ENCODE data around the gene RGS6. TPM values are rescaled to one million over a fixed set of nuclear protein-coding genes. Genes with fewer than 3 reads are reported as not detected.

Gene RGS6
- total and polyA plus RNA-seq, 4 experiments from 2014 or later, result 0.32 TPM; not detected in 3

DNA sequence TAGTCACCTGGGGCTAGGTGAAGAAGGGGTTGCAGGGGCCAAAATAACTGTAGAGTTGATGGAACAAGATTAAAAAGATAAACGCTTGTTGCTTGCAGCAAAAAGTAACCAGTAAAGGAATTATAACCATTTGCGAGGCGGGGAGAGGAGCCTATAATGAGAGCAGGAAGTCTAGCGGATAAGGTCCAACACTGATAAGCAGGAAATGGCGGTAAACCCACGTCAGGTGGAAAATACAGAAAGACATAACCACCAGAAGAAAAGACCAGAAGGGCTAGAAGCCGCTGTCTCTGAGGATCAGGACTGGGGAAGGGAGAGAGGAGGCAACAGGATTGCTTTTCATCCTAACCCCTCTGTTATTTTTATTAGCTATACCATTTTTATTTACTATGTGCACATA, 658.3 kb downstream of the RGS6 start:
- POLR2A ChIA-PET (ENCODE audit: partially characterized antibody), result no interaction called here
- H3K9me3 ChIP-seq (ENCODE audit: control insufficient read depth in 1 of 2, low read length in 2 of 2), result no peaks in the 10 kb centered on the region
- no peak overlapping the region for H3K27ac ChIP-seq (ENCODE audit: low read depth, low read length)
- peak overlapping the region; percentile 47 to 84 (median 66) for H3K4me3 Mint-ChIP-seq
- H3K4me1 Mint-ChIP-seq, result peaks cover 32 to 57% (median 46%) of the 10 kb centered on the region in 4 donors
- H3K27me3 Mint-ChIP-seq, result peaks cover 0 to 3% of the 10 kb centered on the region in 2 donors
- peak overlapping the region in 4 of 7 donors; percentile 3 to 53 (median 8) for H3K27ac Mint-ChIP-seq
- H3K4me1 ChIP-seq (ENCODE audit: insufficient read depth, low read length), result peaks cover 57% of the 10 kb centered on the region
- peaks cover 0 to 13% (median 2%) of the 10 kb centered on the region in 8 donors for H3K9me3 Mint-ChIP-seq
- H3K36me3 ChIP-seq (ENCODE audit: insufficient read depth, low read length), result no peaks in the 10 kb centered on the region
- peak; percentile 26 to 57 (median 31) for DNase-seq
- intact Hi-C loops (cut with micrococcal nuclease), result loop anchor here (1.0 to 5.0 kb wide), 3 partner anchors 53 to 302 kb away; partner anchors contain the start of gene DPF3
- CTCF ChIA-PET (ENCODE audit: partially characterized antibody), result no interaction called here
- peaks cover 0 to 6% of the 10 kb centered on the region in 2 donors for H3K36me3 Mint-ChIP-seq
- H3K4me3 ChIP-seq (ENCODE audit: low read length in 2 of 2), result no peak overlapping the region
- H3K27me3 ChIP-seq (ENCODE audit: insufficient read depth, low read length), result no peaks in the 10 kb centered on the region

GRCh38 chr14:72591391-72591790, 659.2 kb downstream of the RGS6 start:
- intact Hi-C loops (cut with micrococcal nuclease), result loop anchor here (5.0 kb wide), 2 partner anchors 54 to 301 kb away; partner anchors contain the start of gene DPF3
- Histone ChIP-seq H3K4me1 (ENCODE audit: insufficient read depth, low read length) (peaks cover 60% of the 10 kb centered on the region), H3K9me3 (ENCODE audit: control insufficient read depth in 1 of 2, low read length in 2 of 2) (no peaks in the 10 kb centered on the region), H3K27ac (ENCODE audit: low read depth, low read length) (no peak overlapping the region), H3K27me3 (ENCODE audit: insufficient read depth, low read length) (no peaks in the 10 kb centered on the region), H3K4me3 (ENCODE audit: low read length in 2 of 2) (no peak overlapping the region), H3K36me3 (ENCODE audit: insufficient read depth, low read length) (no peaks in the 10 kb centered on the region)
- Mint-ChIP-seq H3K27ac (no peak overlapping the region), H3K4me3 (peak overlapping the region in 3 of 8 donors; percentile 15 to 32 (median 26)), H3K27me3 (peaks cover 0 to 3% of the 10 kb centered on the region in 2 donors), H3K36me3 (no peaks in the 10 kb centered on the region), H3K9me3 (peaks cover 0 to 9% (median 2%) of the 10 kb centered on the region in 8 donors), H3K4me1 (peaks cover 37 to 65% (median 52%) of the 10 kb centered on the region in 4 donors)
- no peak for DNase-seq
- POLR2A ChIA-PET (ENCODE audit: partially characterized antibody), result no interaction called here
- CTCF ChIA-PET (ENCODE audit: partially characterized antibody), result no interaction called here

DNA sequence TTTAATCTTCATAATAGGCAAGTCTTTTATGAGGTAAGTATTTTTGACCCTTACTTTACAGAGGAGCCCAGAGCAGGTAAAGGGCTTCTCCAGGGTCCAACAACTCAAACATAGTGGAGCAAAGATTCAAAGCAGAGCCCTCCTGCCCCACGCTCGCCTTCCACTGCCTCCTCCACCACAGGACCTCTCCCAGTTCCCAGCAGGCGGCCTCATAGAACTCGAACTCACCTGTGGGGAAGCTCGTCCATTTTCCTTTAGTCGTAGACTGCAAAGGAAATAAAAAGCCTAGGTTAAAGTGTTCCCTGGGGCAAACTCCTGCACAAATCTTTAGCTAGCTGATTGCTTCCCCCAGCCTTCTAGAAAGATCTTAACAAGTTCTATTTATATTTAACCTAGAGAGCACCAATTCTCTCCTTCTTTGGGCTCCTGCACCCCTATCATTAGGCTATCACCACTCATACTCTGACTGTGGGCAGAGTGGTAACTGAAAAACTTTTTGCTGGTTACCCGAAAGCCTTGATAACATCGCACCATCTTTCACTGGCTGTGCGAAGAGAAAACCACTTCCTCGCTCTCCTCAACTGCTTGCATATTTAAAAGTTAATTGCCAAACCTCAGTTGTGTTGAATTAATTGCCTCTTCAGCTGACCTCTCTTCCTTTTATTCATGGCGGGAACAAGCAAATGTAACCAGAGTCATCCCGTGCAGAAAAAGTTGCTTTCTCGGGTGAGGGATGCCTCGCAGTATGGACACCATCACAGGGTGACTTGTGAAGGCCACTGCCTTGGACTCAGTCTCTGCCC, 662.1 kb downstream of the RGS6 start:
- intact Hi-C loops (cut with micrococcal nuclease), result loop anchor here (2.0 to 5.0 kb wide), 3 partner anchors 57 to 298 kb away; partner anchors contain the start of gene DPF3

DNA sequence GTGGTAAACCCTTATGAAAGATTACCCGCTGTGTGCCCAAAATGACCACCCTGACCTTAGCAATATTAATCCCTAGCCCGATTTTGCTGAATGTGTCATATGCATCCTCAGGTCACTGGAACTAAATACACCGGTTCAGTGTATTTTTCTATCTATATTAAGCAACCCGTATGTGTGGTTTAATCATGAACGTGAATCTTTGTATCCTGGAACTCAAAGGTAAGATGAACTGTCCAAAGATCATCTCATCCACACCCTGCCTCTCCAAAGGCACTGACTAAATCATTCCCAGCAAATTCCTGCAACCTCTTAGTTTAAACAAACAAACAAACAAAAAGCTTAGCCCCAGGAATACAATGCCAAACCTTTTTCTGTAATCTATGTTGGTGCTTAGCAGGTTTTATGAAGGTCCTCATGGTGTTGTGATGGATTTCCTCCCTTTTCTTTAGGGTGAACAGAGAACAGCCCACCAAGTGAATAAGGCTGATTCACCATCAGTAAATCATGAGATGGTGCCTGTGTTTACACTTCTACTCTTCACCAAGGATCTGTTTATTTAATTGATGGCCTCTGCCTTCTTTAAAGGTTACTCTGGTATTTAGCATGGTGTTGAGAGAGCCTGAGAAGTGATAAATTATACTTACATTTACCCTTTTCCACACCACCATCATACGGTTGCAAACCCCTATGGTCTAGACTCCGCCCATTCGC, 663.1 kb downstream of the RGS6 start:
- ChIA-PET CTCF (ENCODE audit: partially characterized antibody) (no interaction called here), POLR2A (ENCODE audit: partially characterized antibody) (no interaction called here)
- Mint-ChIP-seq H3K4me1 (peaks cover 35 to 60% (median 47%) of the 10 kb centered on the region in 4 donors), H3K27me3 (peaks cover 1 to 4% of the 10 kb centered on the region in 2 donors), H3K36me3 (no peaks in the 10 kb centered on the region), H3K4me3 (peak overlapping the region in 4 of 8 donors; percentile 58 to 78 (median 66)), H3K27ac (peak overlapping the region in 1 of 7 donors; percentile 54), H3K9me3 (peaks cover 0 to 2% (median 0%) of the 10 kb centered on the region in 8 donors)
- intact Hi-C loops (cut with micrococcal nuclease), result loop anchor here (2.0 kb wide), 1 partner anchor 77 kb away; no protein-coding TSS in a partner anchor
- H3K4me3 ChIP-seq (ENCODE audit: low read length in 2 of 2), result no peak overlapping the region
- H3K9me3 ChIP-seq (ENCODE audit: control insufficient read depth in 1 of 2, low read length in 2 of 2), result no peaks in the 10 kb centered on the region
- DNase-seq, result no peak
- H3K4me1 ChIP-seq (ENCODE audit: insufficient read depth, low read length), result peaks cover 56% of the 10 kb centered on the region
- H3K27ac ChIP-seq (ENCODE audit: low read depth, low read length), result no peak overlapping the region
- H3K36me3 ChIP-seq (ENCODE audit: insufficient read depth, low read length), result no peaks in the 10 kb centered on the region
- no peaks in the 10 kb centered on the region for H3K27me3 ChIP-seq (ENCODE audit: insufficient read depth, low read length)

More for the DNA sequence above, 662.1 kb downstream of the RGS6 start:
- Histone ChIP-seq H3K36me3 (ENCODE audit: insufficient read depth, low read length) (no peaks in the 10 kb centered on the region), H3K4me3 (ENCODE audit: low read length in 2 of 2) (no peak overlapping the region), H3K9me3 (ENCODE audit: control insufficient read depth in 1 of 2, low read length in 2 of 2) (no peaks in the 10 kb centered on the region), H3K4me1 (ENCODE audit: insufficient read depth, low read length) (peaks cover 60% of the 10 kb centered on the region), H3K27me3 (ENCODE audit: insufficient read depth, low read length) (no peaks in the 10 kb centered on the region), H3K27ac (ENCODE audit: low read depth, low read length) (no peak overlapping the region)
- H3K36me3 Mint-ChIP-seq, result no peaks in the 10 kb centered on the region
- H3K27me3 Mint-ChIP-seq, result peaks cover 0 to 3% of the 10 kb centered on the region in 2 donors
- ChIA-PET CTCF (ENCODE audit: partially characterized antibody) (interaction anchor here (1.1 to 1.3 kb wide), 2 partner anchors 9 to 308 kb away, joined by 4 read pairs; no protein-coding TSS in a partner anchor), POLR2A (ENCODE audit: partially characterized antibody) (no interaction called here)
- H3K27ac Mint-ChIP-seq, result peak overlapping the region; percentile 3 to 71 (median 54)
- peak overlapping the region in 7 of 8 donors; percentile 22 to 78 (median 62) for H3K4me3 Mint-ChIP-seq
- peaks cover 0 to 7% (median 2%) of the 10 kb centered on the region in 8 donors for H3K9me3 Mint-ChIP-seq
- peaks cover 37 to 68% (median 52%) of the 10 kb centered on the region in 4 donors for H3K4me1 Mint-ChIP-seq
- peak; percentile 62 to 72 (median 67) for DNase-seq

GRCh38 chr14:72597252-72598233, 665.3 kb downstream of the RGS6 start:
- H3K9me3 Mint-ChIP-seq, result no peaks in the 10 kb centered on the region

DNA sequence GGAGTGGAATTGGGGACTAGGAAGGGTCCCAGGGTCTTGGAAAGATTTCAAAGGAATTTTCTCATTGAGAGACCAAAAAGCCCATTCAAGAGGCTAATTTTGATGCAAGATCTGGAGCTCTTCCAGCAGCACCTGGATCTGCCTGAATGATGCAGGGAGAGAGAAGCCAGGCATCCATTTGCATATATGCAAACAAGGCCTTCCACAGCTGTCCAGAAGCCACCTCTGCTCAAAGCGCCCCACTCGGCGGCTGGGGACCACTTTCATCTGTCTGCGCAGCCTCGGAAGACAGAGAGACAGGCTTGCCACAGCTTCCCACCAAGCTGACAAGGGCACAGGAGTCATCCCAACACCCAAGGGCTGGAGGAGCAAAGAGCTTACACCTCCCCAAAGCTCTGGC, 666.1 kb downstream of the RGS6 start:
- CTCF ChIA-PET (ENCODE audit: partially characterized antibody), result interaction anchor here (0.5 kb wide), 1 partner anchor 16 kb away, joined by 3 read pairs; no protein-coding TSS in a partner anchor
- no peaks in the 10 kb centered on the region for H3K36me3 ChIP-seq (ENCODE audit: insufficient read depth, low read length)
- Mint-ChIP-seq H3K27me3 (peaks cover 3% of the 10 kb centered on the region in 2 donors), H3K4me1 (peaks cover 18 to 32% (median 26%) of the 10 kb centered on the region in 4 donors), H3K9me3 (no peaks in the 10 kb centered on the region), H3K36me3 (no peaks in the 10 kb centered on the region), H3K27ac (no peak overlapping the region), H3K4me3 (no peak overlapping the region)
- H3K4me1 ChIP-seq (ENCODE audit: insufficient read depth, low read length), result peaks cover 26% of the 10 kb centered on the region
- H3K27me3 ChIP-seq (ENCODE audit: insufficient read depth, low read length), result no peaks in the 10 kb centered on the region
- H3K4me3 ChIP-seq (ENCODE audit: low read length in 2 of 2), result no peak overlapping the region
- intact Hi-C loops (cut with micrococcal nuclease), result no loop called here
- H3K27ac ChIP-seq (ENCODE audit: low read depth, low read length), result no peak overlapping the region
- DNase-seq, result no peak
- no peaks in the 10 kb centered on the region for H3K9me3 ChIP-seq (ENCODE audit: control insufficient read depth in 1 of 2, low read length in 2 of 2)
- POLR2A ChIA-PET (ENCODE audit: partially characterized antibody), result no interaction called here

More at GRCh38 chr14:72597252-72598233, 665.3 kb downstream of the RGS6 start:
- no peak overlapping the region for H3K4me3 ChIP-seq (ENCODE audit: low read length in 2 of 2)
- no peak overlapping the region for H3K4me3 Mint-ChIP-seq
- ChIA-PET CTCF (ENCODE audit: partially characterized antibody) (interaction anchor here (0.5 to 0.8 kb wide), 2 partner anchors 15 to 80 kb away, joined by 3 read pairs; no protein-coding TSS in a partner anchor), POLR2A (ENCODE audit: partially characterized antibody) (no interaction called here)
- no peak overlapping the region for H3K27ac Mint-ChIP-seq
- DNase-seq, result no peak
- peaks cover 3% of the 10 kb centered on the region in 2 donors for H3K27me3 Mint-ChIP-seq
- no peaks in the 10 kb centered on the region for H3K9me3 ChIP-seq (ENCODE audit: control insufficient read depth in 1 of 2, low read length in 2 of 2)
- intact Hi-C loops (cut with micrococcal nuclease), result no loop called here
- H3K36me3 ChIP-seq (ENCODE audit: insufficient read depth, low read length), result no peaks in the 10 kb centered on the region
- H3K36me3 Mint-ChIP-seq, result no peaks in the 10 kb centered on the region
- peaks cover 23 to 39% (median 32%) of the 10 kb centered on the region in 4 donors for H3K4me1 Mint-ChIP-seq
- H3K4me1 ChIP-seq (ENCODE audit: insufficient read depth, low read length), result peaks cover 34% of the 10 kb centered on the region
- H3K27ac ChIP-seq (ENCODE audit: low read depth, low read length), result no peak overlapping the region
- no peaks in the 10 kb centered on the region for H3K27me3 ChIP-seq (ENCODE audit: insufficient read depth, low read length)
